GM12878 (cell line): ENCODE results near the gene KDM4C. TPM values are rescaled to one million over a fixed set of nuclear protein-coding genes. Genes with fewer than 3 reads are reported as not detected.
"Not testable (repeated sequence)": the region's sequence is repeated elsewhere in the genome, so short reads cannot be mapped to it uniquely, and the experiment has no call there.

Experiments used
- ATAC-seq: fragments of 200-7000 bp; cut with Tn5 transposase; 3 replicates; pipeline ENCODE4 v1.9.1; 2020; ENCODE audit warnings: mild to moderate bottlenecking, moderate library complexity
- BruUV-seq: library from RNA; stranded (reverse); fragments of 400-500 nt; replicated peaks from 2 replicates; lab custom pipeline; 2021; lab: Mats Ljungman, UMichigan
- CTCF ChIA-PET: fragments of 300-600 bp; sonication (Branson Sonifier 250); formaldehyde crosslinking; extraction: SDS; loops from one replicate; lab custom pipeline; 2021; ENCODE audit warnings: inconsistent platforms; lab: Yijun Ruan, JAX
- POLR2A ChIA-PET: fragments of 350-600 bp; formaldehyde crosslinking; extraction: SDS; loops from one replicate; lab custom pipeline; 2021; ENCODE audit warnings: inconsistent platforms; lab: Charles Lee
- RAD21 ChIA-PET: fragments of 300-600 bp; sonication (Branson Sonifier 250); formaldehyde crosslinking; loops from one replicate; lab custom pipeline; 2023; ENCODE audit warnings: antibody characterized with exemption; ENCODE audit not compliant: unreplicated experiment; lab: Charles Lee
- SMC1A ChIA-PET: fragments of 300-600 bp; sonication (Branson Sonifier 250); formaldehyde crosslinking; loops from one replicate; lab custom pipeline; 2023; ENCODE audit not compliant: unreplicated experiment, uncharacterized antibody; lab: Charles Lee
- DNase-seq: peaks from one replicate; pipeline ENCODE4 v3.0.0-alpha.2; 2011; ENCODE audit warnings: low read depth, low spot score
- FAIRE-seq: peaks from 3 replicates; lab custom pipeline; 2011; peaks lifted over from hg19 to GRCh38; lab: Jason Lieb, UNC
- H2AFZ ChIP-seq: 2 replicates; pipeline ENCODE4 v1.6.0; 2011; ENCODE audit warnings: low read depth, low read length, control low read depth; ENCODE audit not compliant: control insufficient read depth
- H3K27ac ChIP-seq: 2 replicates; pipeline ENCODE4 v1.5.1; 2011; ENCODE audit warnings: control low read depth; ENCODE audit not compliant: control insufficient read depth, insufficient read depth
- H3K27me3 ChIP-seq, 2 experiments: replicated peaks in 1 of 2; 2 replicates each; pipeline versions ENCODE4 v1.6.0 to v1.6.1; 2011; ENCODE audit warnings: low read length in 1 of 2; ENCODE audit not compliant: control insufficient read depth in 2 of 2, insufficient read depth in 2 of 2
- H3K36me3 ChIP-seq, 2 experiments: 2 replicates each; pipeline ENCODE4 v1.5.1; 2011; ENCODE audit warnings: low read length in 1 of 2; ENCODE audit not compliant: control insufficient read depth in 2 of 2, insufficient read depth in 2 of 2
- H3K4me1 ChIP-seq: 2 replicates; pipeline ENCODE4 v1.6.1; 2011; ENCODE audit warnings: mild to moderate bottlenecking, low read length, moderate library complexity, mixed read lengths; ENCODE audit not compliant: control insufficient read depth, insufficient read depth
- H3K4me2 ChIP-seq: 2 replicates; pipeline ENCODE4 v1.6.0; 2011; ENCODE audit warnings: control low read depth; ENCODE audit not compliant: control insufficient read depth, insufficient read depth
- H3K4me3 ChIP-seq: fragments of 200-600 bp; sonication (generic); 2 replicates; pipeline ENCODE4 v1.5.1; 2016
- H3K79me2 ChIP-seq: 2 replicates; pipeline ENCODE4 v1.6.0; 2011; ENCODE audit warnings: low read length; ENCODE audit not compliant: control insufficient read depth, insufficient read depth
- H3K9ac ChIP-seq: 2 replicates; pipeline ENCODE4 v1.8.0; 2011; ENCODE audit warnings: low read length, control low read depth, mixed read lengths; ENCODE audit not compliant: control insufficient read depth, insufficient read depth
- H3K9me3 ChIP-seq: replicated peaks from 3 replicates; pipeline ENCODE4 v1.5.1; 2011; ENCODE audit warnings: mild to moderate bottlenecking, low read length; ENCODE audit not compliant: control insufficient read depth, insufficient read depth
- H4K20me1 ChIP-seq: 2 replicates; pipeline ENCODE4 v1.6.0; 2011; ENCODE audit not compliant: control insufficient read depth, insufficient read depth
- BCL3 ChIP-seq: IDR thresholded peaks from 2 replicates; pipeline ENCODE4 v1.6.1; 2011; ENCODE audit warnings: borderline replicate concordance, low read depth, mild to moderate bottlenecking, moderate library complexity, low read length; ENCODE audit not compliant: insufficient read depth, poor library complexity, severe bottlenecking
- EGR1 ChIP-seq, 2 experiments: IDR thresholded peaks; 1 replicate in 1 of 2; 2 replicates in 1 of 2; pipeline ENCODE4 v1.6.1; 2011 to 2012; ENCODE audit warnings: low read depth in 2 of 2, low read length in 2 of 2, borderline replicate concordance in 1 of 2, mild to moderate bottlenecking in 1 of 2, moderate library complexity in 1 of 2
- ZBTB11 ChIP-seq: fragments of 450-650 bp; formaldehyde crosslinking; IDR thresholded peaks from 2 replicates; pipeline ENCODE4 v1.5.0; 2022; ENCODE audit warnings: mild to moderate bottlenecking, missing genetic modification characterization
- ZSCAN29 ChIP-seq: fragments of 450-650 bp; IDR thresholded peaks from 2 replicates; pipeline ENCODE4 v1.6.1; 2017; ENCODE audit warnings: mild to moderate bottlenecking, moderate library complexity
- WGBS: methylation state at CpG from one replicate; pipeline ENCODE4 v1.1.6; 2016; ENCODE audit warnings: low lambda C conversion rate; ENCODE audit not compliant: insufficient replicate concordance, insufficient coverage; ENCODE audit errors: missing lambda C conversion rate; 5-methylcytosine and 5-hydroxymethylcytosine counted together
- in situ Hi-C: fragments of 300-500 bp; cut with MboI; formaldehyde crosslinking; loops from 9 replicates; pipeline ENCODE4 v1.14.3; 2018; ENCODE audit warnings: mixed read lengths
- intact Hi-C: fragments of 100-400 bp; cut with micrococcal nuclease; formaldehyde crosslinking; loops from one replicate; pipeline ENCODE4 v1.14.2; 2022; ENCODE audit not compliant: unreplicated experiment
- polyA plus RNA-seq, 11 experiments: library from polyadenylated mRNA; depleted of rRNA in 4 of 11; unstranded in 6 of 11; stranded (reverse) in 5 of 11; fragments of >200 nt; fragmentation: Nextera tagmentation in 4 of 11; fragmentation: Illumina TruSeq in 1 of 11; extraction: Ambion mirVana in 4 of 11; extraction: Trizol in 1 of 11; gene quantifications; 1 replicate in 1 of 11; 2 replicates in 10 of 11; pipeline versions ENCODE4 v1.2.1 to v1.2.3, GENCODE V29; 2011 to 2016; ENCODE audit warnings: inconsistent platforms in 2 of 11, missing spikeins in 2 of 11, low read depth in 1 of 11
- total RNA-seq, 4 experiments: library from RNA; depleted of rRNA in 3 of 4; stranded (reverse); fragments of >200 nt in 3 of 4; fragmentation: Illumina TruSeq in 1 of 4; extraction: Trizol in 1 of 4; gene quantifications; 2 replicates each; pipeline versions ENCODE4 v1.2.1 to v1.2.3, GENCODE V29; 2013 to 2021
- TF ChIP-seq, protein P1 (sequence below): fragments of 450-650 bp; IDR thresholded peaks from 2 replicates; pipeline ENCODE4 v1.6.1; 2017; ENCODE audit warnings: low read depth, mild to moderate bottlenecking, moderate library complexity
- TF ChIP-seq, protein P2 (sequence below): fragments of 450-650 bp; IDR thresholded peaks from 2 replicates; pipeline ENCODE4 v1.6.1; 2014; ENCODE audit warnings: mild to moderate bottlenecking

Gene KDM4C
- total and polyA plus RNA-seq, 10 of the 15 experiments (the other 5 are each of a cell fraction or from before 2014, with no cell fraction given): 6.8 to 41.2 (median 20.1) TPM

GRCh38 chr9:7030943-7031342 is 273.2 kb downstream of the KDM4C start:
- H3K4me1 ChIP-seq, POLR2A ChIA-PET, DNase-seq, RAD21 ChIA-PET, H3K79me2 ChIP-seq, H2AFZ ChIP-seq, FAIRE-seq, H3K9ac ChIP-seq, H3K27me3 ChIP-seq, in situ Hi-C loops, ATAC-seq, H3K27ac ChIP-seq, H3K9me3 ChIP-seq, intact Hi-C loops, BruUV-seq, H3K36me3 ChIP-seq, CTCF ChIA-PET, H3K4me3 ChIP-seq, H4K20me1 ChIP-seq, H3K4me2 ChIP-seq: not testable (repeated sequence)
- SMC1A ChIA-PET: interaction anchor here (1.0 kb wide), 1 partner anchor 8 kb away, joined by 3 read pairs; no protein-coding TSS in a partner anchor

DNA sequence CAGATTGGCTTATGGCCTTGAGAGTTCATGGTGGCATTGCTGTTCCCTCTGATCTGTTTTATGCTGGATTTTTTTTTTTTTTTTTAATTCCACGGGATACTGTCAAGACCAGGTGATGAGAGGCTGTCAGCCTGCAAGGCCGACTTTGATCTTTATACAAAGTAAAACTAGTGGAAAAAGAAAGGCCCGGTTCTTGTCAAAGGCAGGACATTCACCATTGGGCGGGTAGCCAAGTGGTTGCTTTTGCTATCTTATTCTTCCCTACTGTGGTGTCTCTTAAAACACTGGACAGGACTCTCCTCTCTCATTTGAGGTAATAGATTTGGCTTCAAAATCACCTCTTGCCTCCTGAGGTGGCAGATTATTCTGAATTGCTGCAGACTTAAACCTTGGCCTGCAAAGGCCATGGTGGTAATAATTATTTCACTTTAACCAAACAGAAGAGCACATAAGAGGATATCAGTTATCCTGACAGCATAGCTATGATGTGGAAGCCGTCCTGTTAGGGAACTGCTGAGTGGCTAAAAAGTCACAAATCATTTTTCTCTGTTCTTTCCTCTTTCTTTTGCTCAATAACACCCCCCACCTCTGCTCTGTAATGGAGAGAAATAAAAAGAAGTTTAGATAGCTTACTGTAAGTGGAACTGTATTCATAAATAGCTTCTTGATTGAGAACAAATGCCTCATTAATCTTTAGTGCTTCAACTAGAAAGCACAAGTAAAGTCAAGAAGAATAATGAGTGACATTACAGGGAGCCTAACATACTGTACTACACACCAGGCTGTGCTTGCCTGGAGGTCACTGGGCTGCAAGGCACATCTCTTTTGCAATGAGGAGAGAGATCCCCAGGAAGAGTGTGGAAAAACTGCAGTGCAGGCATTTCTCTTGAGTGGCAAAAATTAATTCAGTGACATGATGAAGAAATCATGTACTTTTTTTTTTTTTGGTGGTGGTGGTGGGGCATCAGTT is 275.6 kb downstream of the KDM4C start:
- H4K20me1 ChIP-seq: no peaks in the 10 kb centered on the region
- H3K4me2 ChIP-seq: no peak overlapping the region
- no peak overlapping the region for H2AFZ ChIP-seq
- ATAC-seq: no peak
- H3K27ac ChIP-seq: no peak overlapping the region
- no peak overlapping the region for H3K9ac ChIP-seq
- 100% methylated on average over 4 of the region's 5 CpGs for WGBS
- in situ Hi-C loops (no loop called here), intact Hi-C loops (no loop called here)
- FAIRE-seq: no peak
- H3K4me3 ChIP-seq: no peak overlapping the region
- no peaks in the 10 kb centered on the region for H3K4me1 ChIP-seq
- ChIA-PET CTCF (interaction anchor here (0.8 kb wide), 1 partner anchor 16 kb away, joined by 3 read pairs; no protein-coding TSS in a partner anchor), POLR2A (no interaction called here), SMC1A (interaction anchor here (0.6 to 1.5 kb wide), 3 partner anchors 10 to 262 kb away, joined by 3 to 4 read pairs (median 3); no protein-coding TSS in a partner anchor), RAD21 (no interaction called here)
- no TSS peak for BruUV-seq
- no peaks in the 10 kb centered on the region for H3K27me3 ChIP-seq
- no peaks in the 10 kb centered on the region for H3K79me2 ChIP-seq
- no peak for DNase-seq
- no peaks in the 10 kb centered on the region for H3K36me3 ChIP-seq
- H3K9me3 ChIP-seq: no peaks in the 10 kb centered on the region
- TF ChIP-seq, protein P1, sequence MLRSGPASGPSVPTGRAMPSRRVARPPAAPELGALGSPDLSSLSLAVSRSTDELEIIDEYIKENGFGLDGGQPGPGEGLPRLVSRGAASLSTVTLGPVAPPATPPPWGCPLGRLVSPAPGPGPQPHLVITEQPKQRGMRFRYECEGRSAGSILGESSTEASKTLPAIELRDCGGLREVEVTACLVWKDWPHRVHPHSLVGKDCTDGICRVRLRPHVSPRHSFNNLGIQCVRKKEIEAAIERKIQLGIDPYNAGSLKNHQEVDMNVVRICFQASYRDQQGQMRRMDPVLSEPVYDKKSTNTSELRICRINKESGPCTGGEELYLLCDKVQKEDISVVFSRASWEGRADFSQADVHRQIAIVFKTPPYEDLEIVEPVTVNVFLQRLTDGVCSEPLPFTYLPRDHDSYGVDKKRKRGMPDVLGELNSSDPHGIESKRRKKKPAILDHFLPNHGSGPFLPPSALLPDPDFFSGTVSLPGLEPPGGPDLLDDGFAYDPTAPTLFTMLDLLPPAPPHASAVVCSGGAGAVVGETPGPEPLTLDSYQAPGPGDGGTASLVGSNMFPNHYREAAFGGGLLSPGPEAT: no peak
- no peak for TF ChIP-seq ZBTB11 (CRISPR knock-in tag)
- no peak for TF ChIP-seq BCL3
- TF ChIP-seq EGR1 (IDR thresholded peaks at IDR 0.05; ENCODE audit: borderline replicate concordance in 1 of 2, low read depth in 2 of 2, low read length in 2 of 2): no peak
- TF ChIP-seq, protein P2, sequence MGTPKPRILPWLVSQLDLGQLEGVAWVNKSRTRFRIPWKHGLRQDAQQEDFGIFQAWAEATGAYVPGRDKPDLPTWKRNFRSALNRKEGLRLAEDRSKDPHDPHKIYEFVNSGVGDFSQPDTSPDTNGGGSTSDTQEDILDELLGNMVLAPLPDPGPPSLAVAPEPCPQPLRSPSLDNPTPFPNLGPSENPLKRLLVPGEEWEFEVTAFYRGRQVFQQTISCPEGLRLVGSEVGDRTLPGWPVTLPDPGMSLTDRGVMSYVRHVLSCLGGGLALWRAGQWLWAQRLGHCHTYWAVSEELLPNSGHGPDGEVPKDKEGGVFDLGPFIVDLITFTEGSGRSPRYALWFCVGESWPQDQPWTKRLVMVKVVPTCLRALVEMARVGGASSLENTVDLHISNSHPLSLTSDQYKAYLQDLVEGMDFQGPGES: no peak
- TF ChIP-seq ZSCAN29: no peak
